Amygdala (tissue), 56 donors: ENCODE data around the gene LGALS1.
"Not testable (repeated sequence)": the region's sequence is repeated elsewhere in the genome, so short reads cannot be mapped to it uniquely, and the experiment has no call there.

ENCODE experiments used
- DNase-seq, 56 donors: peaks; one replicate each; lab custom pipeline; 2025; lab: John Stamatoyannopoulos, UW

Gene LGALS1

DNA sequence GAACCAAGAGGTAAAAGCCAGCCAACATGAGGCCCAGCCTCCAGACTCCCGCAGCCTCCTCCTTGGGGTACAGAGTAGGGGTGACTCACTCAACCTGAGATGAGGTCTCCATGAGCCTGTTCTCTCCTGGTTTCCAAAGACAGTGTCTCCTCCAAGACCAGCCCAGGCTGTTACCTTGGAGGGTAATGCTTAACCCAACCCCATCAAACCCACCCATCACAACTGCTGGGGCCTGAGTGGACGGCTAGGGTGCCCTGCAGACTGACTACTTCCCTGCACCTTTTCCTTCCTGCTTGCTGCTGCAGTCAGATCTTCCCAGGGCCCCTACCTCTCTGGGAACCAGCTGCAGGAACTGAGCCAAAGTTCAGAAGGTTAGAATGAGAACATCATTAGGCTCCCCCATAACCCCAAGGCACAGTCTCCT is 5.6 kb downstream of the LGALS1 start:
- no peak for DNase-seq

DNA sequence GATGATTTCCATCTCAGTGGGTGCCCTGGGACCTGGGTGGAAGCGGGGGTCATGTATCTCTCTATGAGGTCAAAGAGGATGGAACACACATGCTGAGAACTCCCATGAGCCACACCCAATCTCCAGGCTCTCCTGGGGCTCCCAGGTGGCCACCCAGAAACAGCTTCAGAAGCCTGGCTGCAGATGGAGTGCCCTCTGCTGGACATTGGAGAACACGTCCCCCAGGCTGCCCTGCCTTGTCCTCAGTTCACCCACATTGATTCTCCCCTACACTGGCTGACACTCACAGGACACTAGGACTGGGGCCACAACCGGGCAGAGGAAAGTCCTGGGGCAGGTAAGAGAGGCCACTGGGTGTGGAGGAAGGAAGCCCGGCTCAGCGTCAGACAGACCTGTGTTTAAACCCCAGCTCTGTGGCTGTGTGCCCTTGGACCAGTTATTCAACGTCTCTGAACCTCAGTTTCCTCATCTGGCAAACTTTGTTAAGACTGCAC is 6.2 kb downstream of the LGALS1 start:
- DNase-seq, result peak in 36 of 56 donors; percentile 3 to 73 (median 35)

GRCh38 chr22:37684803-37685615 is 9.6 kb downstream of the LGALS1 start:
- DNase-seq, result no peak

- DNase-seq, result peak in 55 of 56 donors; percentile 20 to 89 (median 73)
Observed at GRCh38 chr22:37686002-37686982, 10.9 kb downstream of the LGALS1 start, which contains the start of gene NOL12. Gene NOL12, plus strand, starts transcription at chr22:37686343. Its CDS starts 50 bp downstream, at chr22:37686393.

GRCh38 chr22:37690407-37690806 is 15.0 kb downstream of the LGALS1 start:
- no peak for DNase-seq

GRCh38 chr22:37690901-37691504 is 15.6 kb downstream of the LGALS1 start:
- no peak for DNase-seq

DNA sequence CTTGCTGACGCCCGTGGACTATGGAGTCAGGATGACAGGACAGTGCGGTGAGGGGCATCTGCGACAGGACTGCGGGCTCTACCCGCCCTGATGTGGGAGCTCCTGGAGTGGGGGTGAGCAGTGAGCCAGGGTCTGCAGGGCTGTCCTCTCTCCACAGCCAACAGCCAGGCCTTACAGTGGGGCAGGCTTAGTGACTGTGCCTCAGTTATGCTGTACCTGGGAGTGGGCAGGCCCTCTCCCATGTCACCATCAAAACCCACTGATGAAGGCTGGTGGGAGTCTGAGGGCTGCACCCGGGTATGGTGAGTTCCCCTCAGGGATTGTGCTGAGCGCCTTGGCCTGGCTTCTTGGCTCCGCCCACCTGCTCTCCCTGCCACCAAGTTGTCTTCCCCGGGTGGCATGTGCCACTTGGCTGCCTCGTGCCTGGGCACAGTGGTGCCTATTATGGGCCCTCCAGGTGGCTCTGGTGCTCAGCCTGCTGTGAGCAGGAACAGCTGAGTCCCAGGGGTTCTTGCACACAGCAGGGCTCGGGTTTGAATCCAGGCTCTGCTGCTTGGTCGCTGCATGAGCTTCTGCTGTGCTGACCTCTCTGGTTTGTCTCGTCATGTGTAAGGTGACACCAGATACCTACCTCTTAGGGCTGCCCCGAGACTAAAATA is 17.3 kb downstream of the LGALS1 start:
- no peak for DNase-seq

DNA sequence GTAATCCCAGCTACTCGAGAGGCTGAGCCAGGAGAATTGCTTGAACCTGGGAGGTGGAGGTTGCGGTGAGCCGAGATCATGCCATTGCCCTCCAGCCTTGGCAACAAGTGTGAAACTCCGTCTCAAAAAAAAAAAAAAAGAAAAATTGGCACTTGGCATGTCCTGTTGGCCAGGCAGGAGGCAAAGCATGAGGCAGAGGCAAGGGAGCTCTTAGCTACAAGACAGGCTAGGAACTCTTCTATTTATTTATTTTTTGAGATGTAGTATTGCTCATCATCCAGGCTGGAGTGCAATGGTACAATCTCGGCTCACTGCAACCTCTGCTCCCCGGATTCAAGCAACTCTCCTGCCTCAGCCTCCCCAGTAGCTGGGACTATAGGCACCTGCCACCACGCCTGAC is 18.7 kb downstream of the LGALS1 start:
- not testable (repeated sequence) for DNase-seq

DNA sequence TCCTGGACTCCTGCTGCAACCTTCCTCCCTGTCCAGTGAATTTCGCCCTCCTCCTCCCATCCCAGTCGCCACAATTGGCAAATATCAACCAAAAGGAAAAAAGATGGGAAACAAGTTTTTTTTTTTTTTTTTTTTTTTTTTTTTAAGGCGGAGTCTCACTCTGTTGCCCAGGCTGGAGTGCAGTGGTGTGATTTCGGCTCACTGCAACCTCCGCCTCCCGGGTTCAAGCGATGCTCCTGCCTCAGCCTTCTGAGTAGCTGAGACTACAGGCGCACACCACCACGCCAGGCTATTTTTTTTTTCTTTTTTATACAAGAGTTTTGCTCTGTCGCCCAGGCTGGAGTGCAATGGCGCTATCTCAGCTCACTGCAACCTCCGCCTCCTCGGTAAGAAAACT is 20.8 kb downstream of the LGALS1 start:
- DNase-seq, result not testable (repeated sequence)

GRCh38 chr22:37696657-37697537 is 21.5 kb downstream of the LGALS1 start, which contains the start of gene TRIOBP:
Gene TRIOBP, plus strand, starts transcription at chr22:37697048. Its CDS starts 4,318 bp downstream, at chr22:37701366.
- DNase-seq, result peak in 53 of 56 donors; percentile 9 to 95 (median 70)

DNA sequence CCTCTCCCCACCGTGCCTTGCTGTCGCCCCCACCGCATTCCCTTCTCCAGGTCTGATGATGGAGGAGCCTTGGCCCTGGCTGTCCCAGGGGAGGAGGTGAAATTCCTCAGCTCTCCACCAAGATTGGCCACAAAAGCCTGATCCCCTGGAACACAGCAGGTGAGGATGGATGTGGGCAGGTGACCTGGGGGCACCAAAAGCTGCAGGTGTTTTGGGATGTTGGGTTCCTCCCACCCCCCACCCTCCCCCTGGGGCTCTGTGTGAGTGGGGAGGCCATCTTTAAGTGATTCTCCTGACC is 22.1 kb downstream of the LGALS1 start:
- no peak for DNase-seq

DNA sequence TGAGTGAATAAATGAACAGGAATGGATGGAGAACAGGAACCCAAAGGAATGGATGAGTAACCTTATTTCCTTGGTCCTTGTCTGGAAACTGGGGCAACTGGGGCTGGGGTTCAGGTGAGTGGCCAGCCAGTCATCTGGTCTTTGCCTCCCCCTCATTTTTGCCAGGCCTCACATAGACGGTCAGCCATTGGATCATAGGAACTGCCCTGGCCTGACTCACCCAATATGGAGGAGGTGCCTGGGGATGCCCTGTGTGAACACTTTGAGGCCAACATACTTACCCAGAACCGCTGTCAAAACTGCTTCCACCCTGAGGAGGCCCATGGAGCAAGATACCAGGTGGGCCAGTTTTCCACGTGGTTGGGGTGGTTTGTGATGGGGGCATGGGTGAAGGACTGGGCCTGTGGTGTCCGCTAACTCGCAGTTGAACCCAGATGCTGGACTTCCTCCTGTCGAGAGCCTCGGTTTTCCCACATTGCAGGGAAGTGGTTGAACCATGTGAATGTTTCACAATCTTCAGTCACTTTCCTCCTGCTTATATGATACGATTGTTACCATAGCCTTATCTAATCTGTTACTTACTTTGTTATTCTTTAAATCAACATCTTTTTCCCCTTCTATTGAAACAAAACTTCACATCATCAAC is 25.8 kb downstream of the LGALS1 start:
- DNase-seq, result peak in 6 of 56 donors; percentile 6 to 31 (median 10)

- DNase-seq, result no peak
Observed at GRCh38 chr22:37703906-37704305, 28.5 kb downstream of the LGALS1 start.

DNA sequence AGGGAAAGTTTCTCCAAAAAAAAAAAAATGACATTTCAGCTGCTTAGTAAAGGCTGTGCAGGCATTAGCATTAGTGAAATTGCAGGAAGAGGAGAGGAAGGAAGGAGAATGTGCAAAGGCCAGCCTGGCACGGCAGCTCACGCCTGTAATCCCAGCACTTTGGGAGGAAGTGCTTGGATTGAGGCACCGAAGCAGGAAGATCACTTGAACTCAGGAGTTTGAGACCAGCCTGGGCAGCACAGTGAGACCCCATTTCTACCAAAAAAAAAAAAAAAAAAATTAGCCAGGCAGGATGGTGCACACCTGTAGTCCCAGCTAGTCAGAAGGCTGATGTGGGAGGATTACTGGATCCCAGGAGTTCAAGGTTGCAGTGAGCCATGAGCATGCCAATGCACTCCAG is 29.2 kb downstream of the LGALS1 start:
- no peak for DNase-seq

DNA sequence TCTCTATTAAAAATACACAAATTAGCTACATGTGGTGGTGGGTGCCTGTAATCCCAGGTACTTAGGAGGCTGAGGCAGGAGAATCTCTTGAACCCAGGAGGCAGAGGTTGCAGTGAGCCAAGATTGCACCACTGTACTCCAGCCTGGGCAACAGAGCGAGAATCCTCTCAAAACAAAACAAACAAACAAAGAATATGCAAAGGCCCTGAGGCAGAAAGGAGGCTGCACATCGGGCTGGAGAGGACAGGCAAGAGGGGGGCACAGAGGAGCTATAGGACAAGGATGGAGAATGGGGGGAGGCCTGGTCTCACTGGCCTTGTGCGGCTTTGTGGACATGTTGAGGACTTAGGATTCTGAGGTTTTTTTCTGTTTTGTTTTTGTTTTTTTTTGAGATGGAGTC is 29.8 kb downstream of the LGALS1 start:
- DNase-seq, result no peak

- DNase-seq, result peak in 6 of 56 donors; percentile 5 to 21 (median 14)
Observed at GRCh38 chr22:37708580-37709444, 33.4 kb downstream of the LGALS1 start.

DNA sequence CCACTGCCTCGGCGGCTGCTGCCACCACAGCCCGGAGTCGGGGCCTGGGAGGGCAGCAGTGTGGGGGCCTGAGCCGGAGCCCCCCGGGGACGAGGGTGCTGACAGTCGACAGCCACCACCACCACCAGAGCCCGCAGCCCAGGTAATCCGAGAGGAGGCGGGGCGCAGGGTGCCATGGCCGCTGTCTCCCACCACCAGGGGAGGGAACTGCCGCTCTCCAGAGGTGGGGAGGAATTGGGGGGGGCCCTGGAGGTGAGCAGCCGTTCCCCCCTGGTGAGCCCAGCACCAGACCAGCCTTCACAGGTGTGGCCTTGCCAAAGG is 34.0 kb downstream of the LGALS1 start:
- no peak for DNase-seq

- no peak for DNase-seq
Observed at GRCh38 chr22:37710675-37711074, 35.2 kb downstream of the LGALS1 start.
